ENCODE results near the gene PIP5K1B. TPM values are rescaled to one million over a fixed set of nuclear protein-coding genes. Genes with fewer than 3 reads are reported as not detected.

Gene PIP5K1B
- total and polyA plus RNA-seq, 10 of the 15 experiments (the other 5 are each of a cell fraction or from before 2014, with no cell fraction given), result 6.8 to 16.3 (median 10.6) TPM

- intact Hi-C loops (cut with micrococcal nuclease; ENCODE audit: unreplicated experiment), result no loop called here
- ATAC-seq, result no peak
- H2AFZ ChIP-seq (ENCODE audit: control insufficient read depth, low read depth, low read length), result no peak overlapping the region
Observed at GRCh38 chr9:68942790-68943189, 237.8 kb downstream of the PIP5K1B start.

More at GRCh38 chr9:68942790-68943189, 237.8 kb downstream of the PIP5K1B start:
- H3K4me3 ChIP-seq, result no peak overlapping the region
- no peak overlapping the region for H3K4me2 ChIP-seq (ENCODE audit: control insufficient read depth, insufficient read depth)
- TF ChIP-seq DPF2 (IDR thresholded peaks at IDR 0.05), result no peak
- TF ChIP-seq MLLT1 (IDR thresholded peaks at IDR 0.05), result no peak
- no peak for TF ChIP-seq CBX3 (IDR thresholded peaks at IDR 0.05; ENCODE audit: borderline replicate concordance, low read depth)
- TF ChIP-seq BACH1 (IDR thresholded peaks at IDR 0.05; ENCODE audit: borderline replicate concordance), result no peak
- no peak for TF ChIP-seq ZZZ3 (IDR thresholded peaks at IDR 0.05; ENCODE audit: control insufficient read depth, insufficient read length, low read depth)
- TF ChIP-seq PKNOX1 (IDR thresholded peaks at IDR 0.05), result no peak
- no peak for TF ChIP-seq KDM1A (IDR thresholded peaks at IDR 0.05; ENCODE audit: borderline replicate concordance)
- no peak for TF ChIP-seq CHD4 (IDR thresholded peaks at IDR 0.05)
- TF ChIP-seq NR2F1 (conservative IDR thresholded peaks at IDR 0.05), result no peak
- no peak for TF ChIP-seq MXI1 (IDR thresholded peaks at IDR 0.05; ENCODE audit: low read depth, low read length)
- no peak for TF ChIP-seq USF1 (IDR thresholded peaks at IDR 0.05; ENCODE audit: borderline replicate concordance, extremely low read length, insufficient read depth, low read depth, low read length)
- TF ChIP-seq E2F8 (IDR thresholded peaks at IDR 0.05; ENCODE audit: low read depth, partially characterized antibody), result no peak
- no peak for TF ChIP-seq NFIC (IDR thresholded peaks at IDR 0.05; ENCODE audit: low read depth, low read length)
- no peak for TF ChIP-seq JUND (IDR thresholded peaks at IDR 0.05; ENCODE audit: low read depth, low read length)
- TF ChIP-seq NR2C1 (IDR thresholded peaks at IDR 0.05), result no peak
- TF ChIP-seq EGR1 (IDR thresholded peaks at IDR 0.05; ENCODE audit: borderline replicate concordance in 1 of 2, low read depth in 2 of 2, low read length in 2 of 2), result no peak
- TF ChIP-seq ZNF384 (IDR thresholded peaks at IDR 0.05; ENCODE audit: borderline replicate concordance, low read depth, low read length), result no peak
- TF ChIP-seq IRF5 (IDR thresholded peaks at IDR 0.05; ENCODE audit: borderline replicate concordance), result no peak
- BruUV-seq (replicated peaks), result no TSS peak
- DNase-seq (ENCODE audit: low read depth, low spot score) (no peak), FAIRE-seq (no peak)
- ChIA-PET SMC1A (ENCODE audit: uncharacterized antibody, unreplicated experiment) (interaction anchor here (0.9 kb wide), 1 partner anchor 20 kb away, joined by 3 read pairs; no protein-coding TSS in a partner anchor), RAD21 (ENCODE audit: unreplicated experiment) (no interaction called here), POLR2A (no interaction called here), CTCF (no interaction called here)
- in situ Hi-C loops (cut with MboI), result no loop called here
- no peaks in the 10 kb centered on the region; a peak in 2 of 4 replicates for H3K36me3 ChIP-seq (ENCODE audit: control insufficient read depth in 2 of 2, insufficient read depth in 2 of 2, low read length in 1 of 2)
- H3K27me3 ChIP-seq (replicated peaks in 1 of 2; ENCODE audit: control insufficient read depth in 2 of 2, insufficient read depth in 2 of 2, low read length in 1 of 2), result no peaks in the 10 kb centered on the region; a peak in 1 of 4 replicates
- peaks cover 17% of the 10 kb centered on the region; the same call in 1 of the 2 replicates for H3K4me1 ChIP-seq (ENCODE audit: control insufficient read depth, insufficient read depth, low read length)
- H3K79me2 ChIP-seq (ENCODE audit: control insufficient read depth, insufficient read depth, low read length), result no peaks in the 10 kb centered on the region
- H4K20me1 ChIP-seq (ENCODE audit: control insufficient read depth, insufficient read depth), result no peaks in the 10 kb centered on the region
- no peaks in the 10 kb centered on the region for H3K9me3 ChIP-seq (replicated peaks; ENCODE audit: control insufficient read depth, insufficient read depth, low read length)
- H3K9ac ChIP-seq (ENCODE audit: control insufficient read depth, insufficient read depth, low read length), result no peak overlapping the region
- no peak overlapping the region for H3K27ac ChIP-seq (ENCODE audit: control insufficient read depth, insufficient read depth)
- 97% methylated on average over 3 of the region's 3 CpGs for WGBS (ENCODE audit: insufficient coverage, insufficient replicate concordance, low lambda C conversion rate, missing lambda C conversion rate)
